ENCODE data around the gene TMEM38A. TPM values are rescaled to one million over a fixed set of nuclear protein-coding genes. Genes with fewer than 3 reads are reported as not detected.

The TMEM38A gene
- total RNA-seq, 6 donors from 2014 or later, result 5.1 to 8.4 (median 5.9) TPM

DNA sequence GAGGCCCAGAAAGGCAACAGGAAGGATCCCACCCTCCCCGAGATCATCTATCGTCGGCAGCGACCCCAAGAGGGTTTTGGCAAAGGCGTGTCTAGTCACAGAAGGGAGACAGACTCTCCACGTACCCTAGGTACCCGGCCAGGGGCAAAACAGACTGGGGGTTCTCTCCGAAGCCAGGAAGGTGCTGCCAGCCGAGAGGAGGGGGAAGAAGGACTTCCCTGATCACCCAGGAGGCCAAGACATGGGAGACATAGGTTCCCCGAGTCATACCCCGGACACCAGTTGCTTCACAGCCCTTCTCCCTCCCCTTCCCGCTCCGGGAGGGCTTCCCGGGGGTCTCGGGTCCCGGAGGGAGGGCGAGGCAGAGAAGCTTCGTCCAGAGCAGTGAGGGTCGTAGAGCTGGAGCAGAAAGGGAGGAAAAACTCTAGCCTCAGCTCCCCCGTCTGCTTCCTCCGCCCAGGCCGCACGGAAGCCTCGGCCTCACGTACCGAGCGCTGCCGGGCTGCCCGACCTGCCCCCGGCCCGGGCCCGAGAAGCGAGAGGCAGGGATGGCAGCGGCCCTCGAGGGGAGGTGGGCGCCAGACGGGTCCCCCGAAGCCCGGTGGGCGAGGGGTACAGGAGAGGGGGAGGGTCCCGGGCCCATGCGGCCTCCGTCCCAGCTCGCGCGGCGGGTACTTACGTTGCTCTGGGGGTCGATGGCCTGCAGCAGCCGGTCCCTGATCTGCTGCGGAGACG, 33.6 kb upstream of the TMEM38A start:
- Histone ChIP-seq H3K4me3 (peak overlapping the region; percentile 75 to 99 (median 96)), H3K27ac (peak overlapping the region; percentile 87 to 99 (median 95)), H3K36me3 (peaks cover 0 to 20% (median 6%) of the 10 kb centered on the region in 4 donors), H3K4me1 (peaks cover 43 to 66% (median 47%) of the 10 kb centered on the region in 4 donors), H3K27me3 (no peaks in the 10 kb centered on the region), H3K9me3 (no peaks in the 10 kb centered on the region)
- DNase-seq, result peak in 1 of 2 donors; percentile 24
- no peak for ATAC-seq (ENCODE audit: low FRiP score in 2 of 2)
- 0 to 1% methylated on average over 19 to 24 of the region's 52 CpGs for WGBS, 2 donors
- TF ChIP-seq POLR2A (IDR thresholded peaks at IDR 0.05), result no peak

- no CpG with 5 or more reads among the region's 38 CpGs for WGBS, 2 donors
- ATAC-seq (ENCODE audit: low FRiP score in 2 of 2), result peak in 1 of 2 donors; percentile 3
- Histone ChIP-seq H3K27ac (peak overlapping the region; percentile 87 to 99 (median 95)), H3K9me3 (no peaks in the 10 kb centered on the region), H3K4me1 (peaks cover 43 to 61% (median 45%) of the 10 kb centered on the region in 4 donors), H3K27me3 (no peaks in the 10 kb centered on the region), H3K4me3 (peak overlapping the region; percentile 75 to 99 (median 96)), H3K36me3 (peaks cover 0 to 23% (median 10%) of the 10 kb centered on the region in 4 donors)
- TF ChIP-seq CTCF (IDR thresholded peaks at IDR 0.05) (no peak), EP300 (IDR thresholded peaks at IDR 0.05) (no peak), POLR2A (IDR thresholded peaks at IDR 0.05) (no peak), POLR2AphosphoS5 (IDR thresholded peaks at IDR 0.05) (no peak)
- no peak for DNase-seq
Measured at GRCh38 chr19:16627928-16628182, 33.1 kb upstream of the TMEM38A start.

GRCh38 chr19:16628183-16628983, 32.6 kb upstream of the TMEM38A start, which contains the start of gene MED26:
MED26 (minus strand) TSS chr19:16628204; CDS start chr19:16627943, 261 bp downstream.
- H3K4me1 ChIP-seq, result peaks cover 40 to 56% (median 44%) of the 10 kb centered on the region in 4 donors
- H3K27ac ChIP-seq, result peak within 1 kb of the TSS; percentile 90 to 99 (median 95)
- DNase-seq (peak; percentile 96 to 100), ATAC-seq (ENCODE audit: low FRiP score in 2 of 2) (peak; percentile 94 to 96)
- WGBS, 2 donors, result 0% methylated on average over 16 to 31 of the region's 98 CpGs
- TF ChIP-seq CTCF (IDR thresholded peaks at IDR 0.05), result peak in 2 of 6 experiments; percentile 38 to 39
- TF ChIP-seq POLR2A (IDR thresholded peaks at IDR 0.05), result peak in 3 of 4 donors; percentile 55 to 88 (median 75)
- peak in 1 of 4 donors; percentile 38 for TF ChIP-seq EP300 (IDR thresholded peaks at IDR 0.05)
- TF ChIP-seq POLR2AphosphoS5 (IDR thresholded peaks at IDR 0.05), result peak; percentile 66 to 97
- no peaks in the 10 kb centered on the region for H3K9me3 ChIP-seq
- peak within 1 kb of the TSS; percentile 75 to 99 (median 96) for H3K4me3 ChIP-seq
- no peaks in the 10 kb centered on the region for H3K27me3 ChIP-seq
- H3K36me3 ChIP-seq, result peaks cover 0 to 25% (median 13%) of the 10 kb centered on the region in 4 donors

DNA sequence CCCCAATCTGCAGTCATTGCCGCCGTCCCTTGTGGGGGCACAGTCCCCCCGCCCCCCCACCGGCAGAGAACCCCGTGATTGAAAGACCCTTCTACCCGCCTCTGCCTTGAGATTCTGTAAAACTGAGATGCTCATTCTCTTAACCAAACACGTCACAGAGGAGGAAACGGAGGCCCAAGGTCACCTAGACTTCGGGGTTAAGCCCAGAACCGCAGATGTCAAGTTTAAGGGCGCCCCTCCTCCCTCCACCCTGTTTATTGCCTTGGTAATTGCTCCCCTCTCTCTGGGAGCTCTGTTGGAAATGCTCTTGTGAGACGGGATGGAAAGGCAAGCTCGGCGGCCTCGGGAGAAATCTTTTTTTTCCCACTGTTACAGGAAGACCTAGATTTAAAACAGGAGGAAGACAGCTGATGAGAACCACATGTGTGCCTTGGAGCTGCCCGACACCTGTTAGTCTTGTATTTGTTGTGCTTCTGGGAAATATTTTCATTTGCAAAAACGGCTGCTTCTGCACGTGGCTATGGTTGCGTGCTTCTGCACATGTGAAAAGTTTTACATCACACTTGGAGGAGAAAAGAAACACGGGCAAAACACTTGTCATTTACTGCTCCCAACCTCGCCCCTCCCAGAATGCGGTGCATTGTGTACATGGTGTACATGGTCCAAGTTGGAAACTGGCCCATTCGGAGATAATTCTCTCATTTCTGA, 31.8 kb upstream of the TMEM38A start:
- Histone ChIP-seq H3K4me3 (peak overlapping the region; percentile 57 to 97 (median 86)), H3K36me3 (peaks cover 0 to 29% (median 14%) of the 10 kb centered on the region in 4 donors), H3K4me1 (peaks cover 35 to 48% (median 39%) of the 10 kb centered on the region in 4 donors), H3K27me3 (no peaks in the 10 kb centered on the region), H3K9me3 (no peaks in the 10 kb centered on the region), H3K27ac (peak overlapping the region; percentile 90 to 99 (median 95))
- 9 to 11% methylated on average over 19 to 23 of the region's 23 CpGs for WGBS, 2 donors
- DNase-seq, result peak in 1 of 2 donors; percentile 24
- TF ChIP-seq CTCF (IDR thresholded peaks at IDR 0.05) (no peak), EP300 (IDR thresholded peaks at IDR 0.05) (peak in 1 of 4 donors; percentile 3), POLR2AphosphoS5 (IDR thresholded peaks at IDR 0.05) (peak in 1 of 2 donors; percentile 31)
- ATAC-seq (ENCODE audit: low FRiP score in 2 of 2), result no peak
